ENCODE results near the gene ME1. TPM values are rescaled to one million over a fixed set of nuclear protein-coding genes. Genes with fewer than 3 reads are reported as not detected.
"Not testable (repeated sequence)": the region's sequence is repeated elsewhere in the genome, so short reads cannot be mapped to it uniquely, and the experiment has no call there.

ME1 gene
- 1 to 10 TPM; 1.3 to 2.5 (median 2.1) TPM for polyA plus RNA-seq (ENCODE audit: insufficient read length in 10 of 10)
- long read RNA-seq, donor 1, partial matches to known transcripts: 0 of 2 reads
- long read RNA-seq, donor 1, other reads (novel, unspliced or antisense): 0 of 2 reads
- long read RNA-seq, donor 2, partial matches to known transcripts: 0 of 1 reads
- long read RNA-seq, donor 2, other reads (novel, unspliced or antisense): 0 of 1 reads
- long read RNA-seq, donor 3: 0 reads
- long read RNA-seq, donor 4: 0 reads
- long read RNA-seq, donor 5: 0 reads
- long read RNA-seq, donor 6, partial matches to known transcripts: 0 of 1 reads
- long read RNA-seq, donor 6, other reads (novel, unspliced or antisense): 0 of 1 reads
- long read RNA-seq, donor 7: 0 reads
- long read RNA-seq, donor 8, partial matches to known transcripts: 0 of 1 reads
- long read RNA-seq, donor 8, other reads (novel, unspliced or antisense): 0 of 1 reads
- long read RNA-seq, donor 9: 0 reads

DNA sequence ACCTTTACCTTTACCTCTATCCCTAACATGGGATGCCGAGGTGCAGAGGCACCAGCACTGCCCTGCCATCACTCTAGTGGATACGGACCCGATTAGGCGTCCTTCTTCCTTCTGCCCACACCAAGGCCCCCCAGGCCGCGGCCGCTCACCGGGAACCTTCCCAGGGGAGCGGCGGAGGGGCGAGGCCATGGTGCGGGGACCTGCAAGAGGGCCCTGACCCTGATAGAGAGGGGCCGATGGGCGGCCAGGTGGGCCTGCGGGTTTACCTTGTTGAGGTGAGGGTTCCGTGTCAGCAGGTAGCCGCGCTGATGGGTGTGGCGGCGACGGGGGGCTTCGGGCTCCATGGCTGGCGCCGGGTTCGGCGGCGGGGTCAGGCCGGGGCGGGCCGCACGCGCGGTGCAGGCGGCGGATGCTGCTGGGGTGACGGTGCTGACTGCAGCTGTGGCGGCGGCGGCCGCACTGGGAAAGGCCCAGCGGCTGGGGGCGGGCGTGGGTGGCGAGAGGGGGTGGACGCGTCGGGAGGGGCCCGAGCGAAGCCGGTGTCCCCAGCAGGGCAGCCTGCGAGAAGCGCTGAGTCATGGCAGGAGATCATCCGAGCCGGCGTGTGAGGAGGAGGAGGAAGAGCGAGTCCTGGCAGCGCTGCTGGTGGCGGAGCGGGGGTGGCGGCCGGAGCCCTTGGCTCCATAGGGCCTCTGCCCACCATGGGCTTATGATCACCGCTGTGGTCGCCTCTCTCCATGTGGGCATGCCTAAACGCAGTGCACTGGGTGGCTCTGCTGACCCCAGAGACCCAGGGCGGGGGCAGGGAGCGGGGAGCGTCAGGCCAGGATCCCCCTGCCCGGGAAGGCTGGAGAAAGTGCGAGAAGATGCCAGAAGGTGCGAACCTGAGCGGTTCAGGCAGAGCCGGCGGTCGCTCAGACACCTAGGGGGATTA lies at the start of gene ME1:
Gene ME1 (minus strand): TSS at position 441 of the 934 bp plus-strand sequence. CDS start 97 bp downstream, at position 344.
- peak; percentile 48 to 74 (median 70) for DNase-seq

GRCh38 chr6:83480470-83480869 lies 49.6 kb upstream of the ME1 start:
- no peak for DNase-seq

GRCh38 chr6:83479389-83479788 lies 48.5 kb upstream of the ME1 start:
- no peak for DNase-seq

DNA sequence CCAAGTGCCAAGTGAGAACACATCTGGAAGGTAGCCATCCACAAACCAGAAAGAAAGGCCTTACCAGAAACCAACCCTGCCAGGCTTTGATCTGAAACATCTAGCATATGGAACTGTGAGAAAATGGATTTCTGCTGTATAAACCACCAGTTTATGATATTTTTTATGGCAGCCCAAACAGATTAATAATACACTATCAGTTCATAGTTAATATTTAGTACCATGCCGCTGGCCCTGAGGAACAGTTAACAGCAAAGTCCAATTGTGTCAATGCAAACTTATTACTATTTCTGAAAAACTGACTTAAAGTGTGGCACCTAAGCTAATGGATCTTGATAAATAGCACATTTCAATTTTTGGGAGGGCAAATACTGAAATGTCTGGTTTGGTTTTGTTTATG lies 46.1 kb upstream of the ME1 start:
- no peak for DNase-seq

DNA sequence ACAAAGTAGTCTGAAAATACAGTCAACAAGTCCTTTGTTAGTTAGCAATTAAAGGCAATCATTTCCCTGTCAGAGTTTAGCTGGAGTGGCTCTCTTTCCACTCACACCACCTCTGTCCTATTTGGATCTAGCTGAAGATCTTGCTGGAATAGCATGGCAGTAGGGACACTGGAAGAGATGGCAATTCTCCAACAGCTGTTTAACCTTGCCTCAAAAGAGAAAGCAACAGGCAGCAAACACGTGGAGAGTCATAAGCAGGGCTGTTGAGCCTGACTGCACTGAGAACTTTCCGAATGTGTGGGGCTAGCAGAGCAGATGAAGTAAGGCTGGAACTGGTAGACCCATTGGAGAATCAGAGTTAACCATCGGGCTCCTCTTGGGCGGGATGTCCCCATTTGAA lies 43.5 kb upstream of the ME1 start:
- peak; percentile 19 to 32 (median 28) for DNase-seq

DNA sequence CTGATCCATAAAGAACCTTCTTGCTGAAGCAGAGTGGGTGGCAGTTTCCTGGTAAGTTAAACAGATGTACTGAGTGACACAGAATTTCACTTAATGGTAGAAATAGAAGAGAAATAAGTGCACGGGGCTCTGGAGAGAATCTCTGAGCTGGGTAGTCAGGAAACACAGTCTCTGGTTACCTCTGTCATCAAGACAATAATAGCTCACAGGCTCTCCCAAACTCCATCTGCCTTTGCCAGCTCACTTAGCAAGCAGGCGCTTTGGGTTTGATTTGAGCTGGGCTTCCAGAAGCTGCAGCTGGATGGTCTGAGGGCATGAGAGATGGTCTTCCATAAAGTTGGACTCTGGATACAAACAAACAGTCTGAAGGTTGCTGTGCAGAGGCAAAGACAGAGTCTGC lies 41.9 kb upstream of the ME1 start:
- no peak for DNase-seq

DNA sequence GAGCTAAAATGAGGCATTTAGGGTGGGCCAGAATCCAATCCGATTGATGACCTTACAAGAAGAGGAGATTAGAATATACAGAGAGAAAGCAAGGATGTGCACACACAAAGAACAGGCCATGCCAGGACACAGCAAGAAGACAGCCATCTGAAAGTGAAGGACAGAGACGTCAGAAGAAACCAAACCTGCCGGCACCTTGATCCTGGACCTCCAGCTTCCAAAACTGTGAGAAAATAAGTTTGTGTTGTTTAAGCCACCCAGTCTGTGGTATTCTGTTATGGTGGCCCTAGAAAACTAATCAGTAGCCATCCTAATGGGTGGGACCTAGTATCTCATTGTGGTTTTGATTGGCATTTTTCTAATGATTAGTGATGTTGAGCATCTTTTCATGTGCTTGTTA lies 39.7 kb upstream of the ME1 start:
- DNase-seq: no peak

- no peak for DNase-seq
Measured at GRCh38 chr6:83470001-83470400, 39.1 kb upstream of the ME1 start.

DNA sequence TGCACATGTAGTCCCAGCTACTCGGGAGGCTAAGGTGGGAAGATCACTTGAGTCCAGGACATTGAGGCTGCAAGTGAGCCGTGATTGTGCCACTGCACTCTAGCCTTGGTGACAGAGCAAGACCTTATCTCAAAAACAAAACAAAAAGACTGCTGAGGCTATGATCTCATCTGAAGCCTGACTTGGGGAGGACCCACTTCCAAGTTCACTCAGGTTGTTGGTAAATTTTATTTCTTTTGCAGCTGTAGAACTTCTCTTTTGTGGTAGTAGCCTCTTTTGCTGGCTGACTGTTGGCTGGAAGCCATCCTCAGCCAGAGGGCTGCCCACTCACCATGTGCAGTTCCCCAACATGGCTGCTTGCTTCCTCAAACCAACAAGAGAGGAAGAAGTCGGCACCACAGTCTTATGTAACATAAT lies 36.8 kb upstream of the ME1 start:
- no peak for DNase-seq

GRCh38 chr6:83466328-83466727 lies 35.5 kb upstream of the ME1 start:
- DNase-seq: no peak

DNA sequence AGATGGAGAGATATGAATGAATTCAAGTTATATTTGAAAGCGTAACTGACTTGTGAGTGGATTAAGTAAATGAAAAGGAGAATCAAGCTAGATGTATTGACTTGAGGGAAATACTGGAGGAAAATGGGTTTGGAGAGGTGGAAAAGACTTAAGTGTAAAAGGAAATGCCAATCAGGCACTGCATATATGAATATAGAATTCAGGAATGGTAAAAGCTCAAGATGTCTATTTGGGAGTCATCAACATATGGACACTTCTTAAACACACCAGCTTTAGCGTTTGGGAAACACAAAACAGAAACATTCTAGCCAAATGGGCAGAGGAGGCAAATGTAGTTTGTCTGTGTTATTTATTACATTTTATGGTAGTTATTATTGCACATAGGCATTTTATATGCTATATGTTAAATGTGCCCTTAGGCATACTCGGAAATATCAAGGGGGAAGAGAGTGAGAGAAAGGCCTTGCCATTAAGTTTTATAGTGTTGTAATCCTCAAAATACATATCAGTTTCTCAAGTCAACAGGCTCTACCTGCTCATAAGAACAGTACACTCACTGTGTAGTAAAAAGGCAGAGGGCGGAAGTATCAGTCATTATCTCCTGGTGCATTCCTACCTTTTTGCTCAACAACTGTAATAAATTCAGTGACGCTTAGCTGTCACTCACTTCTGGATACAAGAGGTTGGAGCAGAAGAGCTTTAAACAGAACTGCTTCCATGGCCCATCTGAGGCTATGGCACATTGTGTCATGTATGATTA lies 33.7 kb upstream of the ME1 start:
- DNase-seq: no peak

- DNase-seq: peak; percentile 6 to 19 (median 12)
Measured at GRCh38 chr6:83463886-83464285, 33.0 kb upstream of the ME1 start.

- DNase-seq: no peak
Measured at GRCh38 chr6:83462524-83462923, 31.7 kb upstream of the ME1 start.

DNA sequence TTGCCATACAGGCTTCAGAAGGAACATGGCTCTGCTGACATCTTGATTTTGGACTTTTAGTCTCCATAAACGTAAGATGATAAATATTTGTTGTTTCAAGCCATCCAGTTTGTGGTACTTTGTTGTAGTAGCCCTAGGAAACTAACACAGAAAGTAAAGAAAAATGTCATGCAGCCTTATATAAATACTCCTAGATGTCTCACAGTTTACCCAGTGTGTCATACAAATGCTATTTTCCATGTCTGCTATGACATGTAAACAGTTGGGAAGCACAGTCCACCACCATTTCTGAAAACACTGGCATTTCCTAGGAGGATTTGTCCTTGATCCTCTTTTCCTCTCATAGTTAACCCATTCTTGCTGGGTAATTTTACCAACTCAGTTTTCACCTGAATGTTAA lies 30.6 kb upstream of the ME1 start:
- DNase-seq: no peak

DNA sequence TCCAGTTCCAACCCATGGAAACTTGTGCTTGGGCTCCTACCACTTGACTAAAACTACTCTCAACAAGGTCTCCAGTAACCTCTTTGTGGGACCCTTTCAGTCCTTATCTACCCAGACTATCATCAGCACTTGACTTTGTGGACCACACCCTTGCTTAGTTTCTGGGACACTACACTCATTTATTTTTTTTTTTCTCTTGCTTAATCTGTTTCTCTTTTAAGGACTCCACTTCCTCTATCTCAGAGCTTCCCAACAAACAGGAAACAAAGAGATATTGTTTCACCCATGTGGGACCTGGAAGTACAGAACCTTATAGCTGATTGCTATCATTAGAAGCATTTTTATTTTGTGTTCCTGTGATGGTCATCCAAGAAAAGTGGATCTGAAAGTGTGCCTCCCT lies 28.8 kb upstream of the ME1 start:
- DNase-seq: no peak

DNA sequence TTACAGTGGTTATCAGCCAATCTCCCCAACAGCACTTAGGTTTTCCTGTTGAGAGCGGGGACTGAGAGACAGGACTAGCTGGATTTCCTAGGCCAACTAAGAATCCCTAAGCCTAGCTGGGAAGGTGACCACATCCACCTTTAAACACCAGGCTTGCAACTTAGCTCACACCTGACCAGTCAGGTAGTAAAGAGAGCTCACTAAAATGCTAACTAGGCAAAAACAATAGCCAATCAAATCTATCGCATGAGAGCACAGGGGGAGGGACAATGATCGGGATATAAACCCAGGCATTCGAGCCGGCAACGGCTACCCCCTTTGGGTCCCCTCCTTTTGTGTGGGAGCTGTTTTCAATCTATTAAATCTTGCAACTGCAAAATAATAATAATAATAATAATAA lies 19.2 kb upstream of the ME1 start:
- DNase-seq: not testable (repeated sequence)

DNA sequence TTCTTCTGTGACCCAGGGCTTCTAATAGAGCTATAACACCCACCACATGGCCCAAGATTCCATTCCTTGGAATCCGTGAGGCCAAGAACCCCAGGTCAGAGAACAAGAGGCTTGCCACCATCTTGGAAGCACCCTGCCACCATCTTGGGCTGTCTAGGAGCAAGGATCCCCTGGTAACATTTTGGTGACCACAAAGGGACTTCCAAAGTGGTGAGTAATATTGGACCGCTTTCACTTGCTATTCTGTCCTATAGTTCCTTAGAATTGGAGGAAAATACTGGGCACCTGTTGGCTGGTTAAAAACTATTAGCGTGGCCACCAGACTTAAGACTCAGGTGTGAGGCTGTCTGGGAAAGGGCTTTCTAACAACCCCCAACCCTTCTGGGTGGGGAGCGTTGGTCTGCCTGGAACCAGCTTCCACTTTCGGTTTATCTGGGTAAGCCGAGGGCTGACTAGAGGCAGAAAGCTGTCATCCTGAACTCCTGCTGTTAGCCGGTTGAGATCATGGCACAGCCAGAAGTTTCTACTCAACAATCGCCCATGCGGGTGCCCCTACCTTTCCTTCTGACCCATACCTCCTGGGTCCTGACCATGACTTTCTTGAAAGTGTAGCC lies 13.3 kb upstream of the ME1 start:
- not testable (repeated sequence) for DNase-seq

- no peak for DNase-seq
Measured at GRCh38 chr6:83443516-83443915, 12.7 kb upstream of the ME1 start.

DNA sequence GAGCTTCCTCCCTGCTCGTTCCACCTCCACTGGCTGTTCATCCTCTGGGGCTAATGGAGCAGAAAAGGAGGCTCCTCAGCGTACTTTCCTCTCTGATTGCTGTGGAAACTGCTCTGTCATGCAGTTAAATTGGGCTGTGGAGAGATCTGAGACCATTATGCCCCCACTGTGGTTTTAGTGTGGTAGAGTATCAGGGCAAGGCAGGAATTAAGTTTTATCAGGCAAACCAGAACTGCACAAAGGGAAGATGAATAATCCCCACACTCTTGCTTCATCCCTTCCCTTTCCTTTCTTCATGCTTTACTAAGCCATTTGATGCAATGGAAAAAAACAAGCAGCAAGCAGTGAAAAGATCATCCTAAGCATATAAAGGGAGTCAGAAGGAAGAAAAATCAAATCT lies 11.9 kb upstream of the ME1 start:
- DNase-seq: no peak

DNA sequence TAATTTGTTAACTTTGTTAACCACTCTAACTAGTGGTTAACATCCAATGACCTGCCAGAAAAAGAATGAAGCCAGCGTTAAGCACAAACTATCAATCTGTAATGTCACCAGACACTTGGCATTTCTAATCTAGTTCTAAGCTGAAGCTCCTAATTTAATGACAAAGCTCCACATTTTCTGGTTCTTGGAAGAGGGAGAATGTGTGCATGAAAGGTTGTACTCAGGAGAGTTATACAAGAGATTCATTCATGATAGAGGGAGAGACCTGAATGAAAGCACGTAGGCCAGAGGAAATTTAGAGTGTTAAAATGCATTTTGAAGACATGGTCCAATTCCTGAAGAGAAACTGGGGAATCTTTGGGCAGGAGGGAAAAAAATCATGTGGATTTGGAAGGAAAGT lies 8.3 kb upstream of the ME1 start:
- no peak for DNase-seq

GRCh38 chr6:83436674-83437073 lies 5.8 kb upstream of the ME1 start:
- no peak for DNase-seq
